ENCODE measurements around the gene POLL. TPM values are rescaled to one million over a fixed set of nuclear protein-coding genes. Genes with fewer than 3 reads are reported as not detected.

The POLL gene
- total and polyA plus RNA-seq, 2 of the 4 experiments (the other 2 are of a cell fraction) = 6.3 to 23.7 TPM

DNA sequence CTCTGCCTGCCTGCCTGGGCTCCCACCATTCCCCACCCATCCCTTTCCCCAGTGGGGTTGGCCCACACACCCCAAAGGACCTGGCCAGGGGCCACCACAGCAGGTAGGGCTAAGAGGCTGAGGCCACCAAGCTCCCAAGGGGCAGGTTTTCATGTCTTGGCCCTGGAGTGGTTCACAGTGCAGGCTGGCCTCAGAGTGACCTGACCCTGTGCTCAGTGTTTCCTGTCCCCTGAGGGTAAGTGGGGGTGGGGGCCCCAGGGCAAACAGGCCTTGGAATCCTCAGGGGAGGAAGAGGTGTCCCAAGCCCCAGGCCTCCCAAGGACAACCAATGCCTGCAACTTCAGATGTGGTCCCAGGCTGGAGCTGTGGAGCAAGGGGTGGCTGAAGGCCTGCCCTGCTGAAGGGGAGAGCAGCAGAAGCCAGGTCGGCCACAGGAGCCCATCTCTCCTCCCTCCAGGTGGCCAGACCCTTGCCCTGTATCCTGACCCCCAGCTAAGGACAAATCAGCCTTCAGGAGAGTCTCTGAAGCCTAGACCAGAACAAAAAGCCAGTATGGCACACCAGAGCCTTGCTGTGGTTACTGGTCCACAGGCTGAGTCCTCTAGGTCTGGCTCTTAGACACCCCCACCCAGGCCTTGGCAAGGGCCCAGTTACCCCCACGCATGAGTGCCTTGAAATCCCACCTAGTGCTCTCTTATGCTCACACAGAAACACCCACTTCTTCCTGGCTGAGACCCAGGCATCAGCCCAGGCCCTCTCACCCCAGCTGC is 27.6 kb downstream of the POLL start:
- Histone ChIP-seq H3K9me3 (ENCODE audit: control insufficient read depth, insufficient read depth, low read length) (no peaks in the 10 kb centered on the region), H3K4me2 (ENCODE audit: low read depth, low read length) (no peak overlapping the region), H3K27ac (ENCODE audit: insufficient read depth, low read length) (no peak overlapping the region), H3K18ac (ENCODE audit: low read depth, low read length) (no peak overlapping the region), H3K36me3 (ENCODE audit: control insufficient read depth, insufficient read depth, low read length) (no peaks in the 10 kb centered on the region), H4K8ac (ENCODE audit: low read depth in 2 of 2, low read length in 2 of 2) (no peak overlapping the region), H3K56ac (ENCODE audit: extremely low read depth, insufficient read depth, low read length) (no peak overlapping the region), H2BK120ac (ENCODE audit: low read depth, low read length) (no peak overlapping the region), H3K14ac (replicated peaks; ENCODE audit: low read depth, low read length) (no peak overlapping the region), H3K4me1 (ENCODE audit: control insufficient read depth, insufficient read depth, low read length) (no peaks in the 10 kb centered on the region), H3K4me3 (ENCODE audit: insufficient read depth, low read depth, low read length) (no peak overlapping the region), H3K79me1 (ENCODE audit: low read depth in 1 of 2, low read length in 2 of 2) (no peaks in the 10 kb centered on the region), H4K5ac (ENCODE audit: low read depth, low read length) (no peak overlapping the region), H2AK5ac (ENCODE audit: low read depth, low read length) (no peak overlapping the region), H2AFZ (replicated peaks; ENCODE audit: low read length, poor library complexity) (no peak overlapping the region), H2AK9ac (replicated peaks; ENCODE audit: low read depth, low read length, poor library complexity) (no peak overlapping the region), H2BK20ac (ENCODE audit: low read depth, low read length) (no peak overlapping the region), H3K4ac (ENCODE audit: low read depth, low read length) (no peak overlapping the region), H3K27me3 (ENCODE audit: control insufficient read depth, insufficient read depth, low read length) (peaks cover 7% of the 10 kb centered on the region; the same call in 1 of the 2 replicates), H4K20me1 (ENCODE audit: insufficient read depth, low read length) (no peaks in the 10 kb centered on the region), H2BK15ac (ENCODE audit: low read depth, low read length) (no peak overlapping the region), H2BK5ac (ENCODE audit: low read depth, low read length, poor library complexity, severe bottlenecking) (no peak overlapping the region), H3K9ac (ENCODE audit: low read depth, low read length) (no peak overlapping the region), H3K9me1 (ENCODE audit: insufficient read depth, low read length) (peaks cover 8% of the 10 kb centered on the region), H3K23ac (ENCODE audit: low read depth, low read length) (no peak overlapping the region), H4K91ac (ENCODE audit: insufficient read depth, low read depth, low read length) (no peak overlapping the region)
- TF ChIP-seq MAZ (IDR thresholded peaks at IDR 0.05; ENCODE audit: borderline replicate concordance, low read depth, low read length) (no peak), CHD1 (IDR thresholded peaks at IDR 0.05; ENCODE audit: low read depth, low read length) (no peak), RCOR1 (IDR thresholded peaks at IDR 0.05; ENCODE audit: insufficient replicate concordance, low read length) (no peak), ELK1 (IDR thresholded peaks at IDR 0.05; ENCODE audit: borderline replicate concordance, low read depth, low read length) (no peak), RFX5 (IDR thresholded peaks at IDR 0.05; ENCODE audit: low read depth, low read length) (no peak), CEBPB (IDR thresholded peaks at IDR 0.05; ENCODE audit: low read depth, low read length) (no peak), SMC3 (IDR thresholded peaks at IDR 0.05; ENCODE audit: low read depth, low read length) (no peak), FOS (IDR thresholded peaks at IDR 0.05; ENCODE audit: low read depth, low read length) (no peak), RAD21 (IDR thresholded peaks at IDR 0.05; ENCODE audit: low read length) (no peak), BHLHE40 (IDR thresholded peaks at IDR 0.05; ENCODE audit: low read depth, low read length) (no peak), POLR2A (IDR thresholded peaks at IDR 0.05; ENCODE audit: low read depth, low read length) (no peak), USF2 (IDR thresholded peaks at IDR 0.05; ENCODE audit: low read depth, low read length) (no peak), CTCF (conservative IDR thresholded peaks at IDR 0.05; ENCODE audit: low read depth, low read length) (no peak), MXI1 (IDR thresholded peaks at IDR 0.05; ENCODE audit: borderline replicate concordance, low read depth, low read length) (no peak), NFE2L2 (IDR thresholded peaks at IDR 0.05; ENCODE audit: low read depth, low read length) (no peak), MAFK (IDR thresholded peaks at IDR 0.05; ENCODE audit: low read depth, low read length) (no peak)
- BruUV-seq (replicated peaks) = no TSS peak
- WGBS, 2 experiments (ENCODE audit: extremely low coverage in 2 of 2, insufficient read length in 1 of 2) = no CpG with 5 or more reads among the region's 2 CpGs
- DNase-seq (no peak), ATAC-seq (ENCODE audit: low read depth) (no peak)
- dilution Hi-C loops (cut with HindIII; ENCODE audit: low sequenced_read_pairs, unreplicated experiment) (no loop called here), intact Hi-C loops (cut with micrococcal nuclease) (no loop called here), in situ Hi-C loops (cut with MboI; ENCODE audit: low sequenced_read_pairs) (no loop called here)
- POLR2A ChIA-PET (ENCODE audit: unreplicated experiment) = interaction anchor here (0.6 to 0.8 kb wide), 2 partner anchors 291 to 391 kb away, joined by 3 to 6 read pairs; no protein-coding TSS in a partner anchor
- CTCF ChIA-PET = no interaction called here

Measured in IMR-90 (cell line).